ENCODE results near the gene ATP2B2. TPM values are rescaled to one million over a fixed set of nuclear protein-coding genes. Genes with fewer than 3 reads are reported as not detected.

ATP2B2 gene
- total RNA-seq, 4 donors from 2014 or later, result 0.29 to 9.5 (median 4.4) TPM

DNA sequence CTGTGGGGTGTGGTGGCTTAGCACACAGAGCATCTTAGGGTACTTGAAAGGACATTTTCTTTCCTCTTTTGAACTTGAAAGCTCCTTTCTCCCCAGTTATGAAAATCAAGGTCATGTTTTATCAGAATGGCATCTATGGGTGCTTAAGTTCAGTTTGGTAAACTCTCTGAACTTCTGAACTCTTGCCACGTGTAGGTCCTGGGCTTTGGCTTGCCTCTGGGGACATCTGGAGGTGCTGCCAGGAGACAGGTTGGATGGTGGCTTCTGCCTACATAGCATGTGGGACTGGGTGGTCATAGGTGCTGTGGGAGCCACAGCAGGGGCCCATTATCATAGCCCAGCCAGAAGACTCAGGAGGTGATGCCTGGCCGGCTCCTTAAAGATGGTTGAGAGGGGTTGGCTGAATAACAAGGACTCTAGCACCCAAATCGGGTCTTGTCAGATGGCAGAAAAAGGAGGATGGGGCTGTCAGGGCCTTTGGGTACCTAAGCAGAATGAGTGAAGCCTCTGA, 228.2 kb downstream of the ATP2B2 start:
- TF ChIP-seq CTCF (IDR thresholded peaks at IDR 0.05) (no peak), POLR2A (IDR thresholded peaks at IDR 0.05) (no peak)
- intact Hi-C loops (cut with DNase I; ENCODE audit: low total_unique reads), result no loop called here
- no peak overlapping the region for H3K27ac ChIP-seq
- no peaks in the 10 kb centered on the region for H3K27me3 ChIP-seq
- H3K4me3 ChIP-seq, result no peak overlapping the region
- no peaks in the 10 kb centered on the region for H3K36me3 ChIP-seq
- H3K9me3 ChIP-seq, result no peaks in the 10 kb centered on the region
- H3K4me1 ChIP-seq, result peaks cover 0 to 14% of the 10 kb centered on the region in 2 donors
- DNase-seq, result no peak

DNA sequence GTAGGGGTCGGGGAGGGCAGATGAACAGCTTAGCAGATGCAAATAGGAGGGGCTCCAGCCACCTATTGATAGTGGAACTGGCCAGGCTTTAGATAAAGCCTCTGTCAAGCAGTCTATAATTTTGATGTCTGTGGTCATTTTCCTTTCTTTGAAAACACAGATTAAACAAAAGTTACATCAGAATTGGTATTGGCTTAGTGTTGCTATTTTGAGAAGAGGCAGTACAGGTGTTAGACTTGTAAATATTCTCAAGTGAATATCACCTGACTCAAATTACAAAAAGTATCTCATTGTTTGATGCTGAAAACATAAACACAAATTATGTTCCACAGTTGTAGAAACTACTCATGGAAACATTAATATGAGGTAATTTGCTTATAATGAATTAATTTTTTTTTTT, 230.8 kb downstream of the ATP2B2 start:
- DNase-seq, result no peak
- intact Hi-C loops (cut with DNase I; ENCODE audit: low total_unique reads), result no loop called here
- Histone ChIP-seq H3K4me1 (peaks cover 0 to 14% of the 10 kb centered on the region in 2 donors), H3K4me3 (no peak overlapping the region), H3K36me3 (no peaks in the 10 kb centered on the region), H3K27me3 (no peaks in the 10 kb centered on the region), H3K27ac (no peak overlapping the region), H3K9me3 (no peaks in the 10 kb centered on the region)
- TF ChIP-seq CTCF (IDR thresholded peaks at IDR 0.05) (no peak), POLR2A (IDR thresholded peaks at IDR 0.05) (no peak)

MicroRNAs within 50 kb of the gene (microRNA counts, 767-probe panel; counts per million panel counts)
- microRNA hsa-miR-378b (0 counts per million in 2 donors), microRNA hsa-miR-885-3p (0 counts per million in 2 donors), microRNA hsa-miR-885-5p (2,725 to 3,544 counts per million in 2 donors)

Small RNA genes within 50 kb of the gene (microRNA-seq; reads per million reads assigned to microRNA genes)
- gene MIR378B (ENCODE audit: borderline microRNAs expressed, borderline replicate concordance) (not detected), gene MIR885 (ENCODE audit: borderline microRNAs expressed, borderline replicate concordance) (2.0 reads per million)

Small RNA genes within 50 kb of the gene (small RNA-seq; reads per million reads assigned to genes)
- gene MIR378B (0.18 reads per million), gene MIR885 (not detected), gene RF02126 (not detected)

Other genes starting within 250 kb of the ATP2B2 start
- gene GHRL, start 212.6 kb downstream of the ATP2B2 start, total RNA-seq, result 1 to 10 TPM in 1 of 4 donors, not detected in 3; 7.9 TPM
- gene SEC13, start 184.5 kb downstream of the ATP2B2 start, total RNA-seq, result 100 to 1,000 TPM in 1 of 4 donors, 10 to 100 TPM in 3; 18.2 to 137 (median 72.7) TPM

Measured in uterus (tissue), 4 donors.